GM18951 (cell line): ENCODE data around the gene TADA3.

Source experiments
- POLR2A ChIP-seq: IDR thresholded peaks from 4 replicates; pipeline ENCODE4 v1.6.1; 2011; ENCODE audit warnings: mild to moderate bottlenecking; ENCODE audit not compliant: insufficient read length, insufficient read depth; ENCODE audit errors: extremely low read depth
- in situ Hi-C: fragments of 300-500 bp; cut with MboI; formaldehyde crosslinking; loops from one replicate; pipeline ENCODE4 v1.12.0; 2022; ENCODE audit warnings: low sequenced_read_pairs, mixed read lengths, inconsistent platforms; ENCODE audit not compliant: unreplicated experiment

TADA3 gene

GRCh38 chr3:9804996-9805395 lies 12.7 kb upstream of the TADA3 start:
- in situ Hi-C loops, result no loop called here
- TF ChIP-seq POLR2A, result no peak

- in situ Hi-C loops, result no loop called here
- TF ChIP-seq POLR2A, result no peak
Measured at GRCh38 chr3:9803494-9803893, 11.2 kb upstream of the TADA3 start.

DNA sequence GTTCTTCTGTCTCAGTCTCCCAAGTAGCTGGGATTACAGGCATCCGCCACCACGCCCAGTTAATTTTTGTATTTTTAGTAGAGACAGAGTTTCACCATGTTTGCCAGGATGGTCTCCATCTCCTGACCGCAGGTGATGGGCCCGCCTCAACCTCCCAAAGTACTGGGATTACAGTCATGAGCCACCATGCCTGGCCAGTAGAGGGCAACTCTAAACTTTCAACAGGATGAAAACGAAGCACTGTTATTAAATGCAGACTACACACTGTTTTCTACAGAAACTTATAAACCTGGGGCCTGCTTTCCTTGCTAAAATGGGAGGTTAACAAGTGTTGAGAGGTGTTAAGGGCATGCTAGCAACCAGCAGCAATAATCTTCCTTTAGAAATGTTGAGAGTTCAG lies 8.3 kb upstream of the TADA3 start:
- in situ Hi-C loops, result no loop called here
- no peak for TF ChIP-seq POLR2A

DNA sequence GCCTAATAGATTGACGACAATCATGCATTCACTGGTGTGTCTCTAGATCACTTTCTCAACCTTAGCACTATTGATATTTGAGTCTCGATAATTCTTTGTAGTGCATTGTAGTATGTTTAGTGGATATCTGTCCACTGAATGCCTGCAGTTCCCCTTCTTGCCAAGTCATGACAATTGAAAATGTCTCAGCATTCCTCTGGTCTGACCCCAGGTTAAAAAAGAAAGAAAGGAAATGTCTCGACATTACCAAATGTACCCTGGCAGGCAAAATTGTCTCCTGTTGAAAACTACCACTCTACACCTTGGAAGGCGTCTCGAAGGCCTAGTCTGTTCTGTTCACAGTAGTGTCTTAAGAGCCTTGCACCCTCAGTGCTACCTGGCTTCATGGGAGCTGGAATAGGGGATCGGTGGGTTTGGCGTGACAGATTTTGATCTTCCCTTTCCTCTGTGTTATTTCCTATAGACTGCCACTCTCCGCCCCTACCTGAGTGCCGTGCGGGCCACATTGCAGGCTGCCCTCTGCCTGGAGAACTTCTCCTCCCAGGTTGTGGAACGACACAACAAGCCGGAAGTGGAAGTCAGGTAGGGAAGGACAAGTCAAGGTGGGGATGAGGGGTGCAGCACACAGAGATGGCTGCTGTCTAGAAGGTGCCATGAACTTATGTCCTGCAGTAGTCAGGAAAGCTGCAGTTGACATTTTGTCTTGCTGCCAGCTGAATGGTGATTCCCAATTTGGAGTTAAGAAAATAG lies 5.1 kb upstream of the TADA3 start:
- TF ChIP-seq POLR2A, result no peak
- in situ Hi-C loops, result no loop called here

- no peak for TF ChIP-seq POLR2A
- in situ Hi-C loops, result no loop called here
Measured at GRCh38 chr3:9795207-9795606, 2.9 kb upstream of the TADA3 start.

DNA sequence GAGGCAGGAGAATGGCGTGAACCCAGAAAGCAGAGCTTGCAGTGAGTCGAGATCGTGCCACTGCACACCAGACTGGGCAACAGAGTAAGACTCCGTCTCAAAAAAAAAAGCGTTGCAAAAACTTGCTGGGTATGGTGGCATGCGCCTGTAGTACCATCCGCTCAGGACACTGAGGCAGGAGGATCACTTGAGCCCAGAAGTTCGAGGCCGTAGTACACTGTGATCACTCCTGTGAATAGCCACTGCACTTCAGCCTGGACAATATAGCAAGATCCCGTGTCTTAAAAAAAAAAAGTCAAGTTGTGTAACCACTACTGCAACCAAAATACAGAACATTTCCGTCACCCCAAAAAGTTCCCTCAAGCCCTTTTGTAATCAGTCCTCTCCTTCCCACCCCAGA lies 2.1 kb upstream of the TADA3 start:
- peak; percentile 21 for TF ChIP-seq POLR2A
- in situ Hi-C loops, result no loop called here

DNA sequence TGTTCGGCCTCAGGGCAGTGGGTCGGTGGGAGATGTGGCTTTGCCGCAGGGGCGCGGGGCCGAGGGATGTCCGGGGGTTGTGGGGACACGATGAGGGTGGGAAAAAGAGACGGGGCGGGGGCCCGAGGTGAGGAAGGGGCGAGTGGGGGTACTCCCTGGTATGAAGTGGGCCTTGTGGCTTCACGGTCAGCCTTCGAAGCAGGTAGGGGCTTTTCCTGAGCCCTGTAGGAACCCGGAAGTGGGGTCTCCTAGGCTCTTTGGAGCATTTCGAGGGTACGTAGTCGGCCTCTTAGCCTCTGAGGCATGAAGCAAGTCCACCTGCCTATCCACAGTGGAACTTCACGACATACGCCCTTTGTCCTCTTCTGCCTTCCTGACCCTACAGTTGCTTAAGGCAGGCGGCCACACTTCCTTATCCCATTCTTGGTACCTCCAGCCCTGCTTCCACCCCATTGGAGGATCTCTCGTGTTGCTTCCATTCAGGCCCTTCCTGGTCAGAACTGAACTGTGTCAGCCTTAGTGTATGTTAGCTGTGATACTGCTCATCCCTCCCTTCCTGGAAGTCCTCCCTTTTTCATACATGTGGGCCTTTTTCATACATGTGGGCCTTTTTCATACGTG lies 998 bp upstream of the TADA3 start:
- TF ChIP-seq POLR2A, result no peak
- in situ Hi-C loops, result no loop called here

DNA sequence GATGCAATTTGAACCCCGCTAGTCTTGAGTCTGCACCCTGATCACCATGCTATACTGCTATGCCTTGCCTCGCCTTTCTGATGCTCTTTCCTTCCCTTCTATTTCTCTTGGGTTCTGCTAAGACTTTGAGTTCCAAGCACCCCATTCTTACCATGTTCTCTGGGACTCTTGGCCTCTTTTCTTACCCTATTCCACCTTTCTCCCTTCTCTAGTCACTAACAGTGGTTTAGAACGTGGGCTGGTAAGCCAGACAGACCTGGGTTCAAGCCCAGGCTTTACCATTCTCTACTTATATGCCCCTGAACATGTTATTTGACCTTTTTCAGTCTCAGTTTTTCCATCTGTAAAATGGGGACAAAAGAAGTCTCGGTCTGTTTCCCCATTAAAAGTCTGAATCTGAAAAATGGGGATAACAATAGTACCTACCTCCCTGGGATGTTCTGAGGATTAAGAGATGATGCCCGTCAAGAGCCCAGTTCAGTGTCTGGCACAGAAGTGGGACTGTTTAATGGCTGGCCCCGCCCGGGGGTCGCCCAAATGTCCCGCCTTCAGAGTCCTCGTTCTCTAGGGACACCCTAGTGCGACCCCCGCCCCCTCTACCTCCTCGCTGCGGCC lies 376 bp downstream of the TADA3 start:
- TF ChIP-seq POLR2A, result no peak
- in situ Hi-C loops, result no loop called here

DNA sequence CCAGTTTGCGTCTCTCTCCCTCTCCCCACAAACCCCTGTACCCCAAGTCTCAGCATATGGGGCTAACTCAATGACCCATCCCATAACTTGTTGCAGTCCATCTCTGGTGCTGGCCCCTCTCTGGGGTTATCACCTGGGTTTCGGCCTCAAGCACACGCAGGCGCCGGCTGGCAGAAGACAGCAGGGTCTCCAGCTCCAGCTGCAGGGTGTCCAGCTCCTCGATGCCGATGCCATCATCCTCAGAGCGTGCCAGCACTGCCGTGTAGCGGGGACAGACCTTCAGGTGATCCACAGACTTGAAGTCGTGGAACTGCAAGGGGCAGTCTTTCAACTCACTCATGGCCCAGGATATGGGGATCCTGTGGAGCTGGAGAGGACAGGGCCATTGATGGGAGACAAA lies 1.1 kb downstream of the TADA3 start:
- in situ Hi-C loops, result no loop called here
- no peak for TF ChIP-seq POLR2A

DNA sequence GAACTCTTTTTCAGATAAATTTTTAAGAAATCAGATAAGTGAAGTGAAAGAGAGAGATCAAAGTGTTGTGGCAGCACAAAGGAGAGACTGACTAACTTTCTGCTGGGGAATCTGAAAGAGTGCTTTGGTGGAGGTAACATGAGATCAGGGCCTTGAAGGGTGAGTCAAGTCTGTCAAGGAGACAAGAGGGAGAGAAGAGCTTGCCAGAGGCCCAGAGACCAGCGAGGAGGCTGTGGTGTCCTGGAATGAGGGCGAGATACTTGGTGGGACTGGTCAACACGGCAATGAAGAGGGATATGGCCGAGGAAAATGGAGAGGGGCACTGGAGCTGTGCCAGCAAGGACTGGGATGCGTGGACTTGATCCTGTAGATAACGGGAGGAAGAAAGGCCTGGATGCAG lies 4.6 kb downstream of the TADA3 start:
- no peak for TF ChIP-seq POLR2A
- in situ Hi-C loops, result no loop called here

GRCh38 chr3:9786825-9787669 lies 5.2 kb downstream of the TADA3 start:
- in situ Hi-C loops, result no loop called here
- no peak for TF ChIP-seq POLR2A

DNA sequence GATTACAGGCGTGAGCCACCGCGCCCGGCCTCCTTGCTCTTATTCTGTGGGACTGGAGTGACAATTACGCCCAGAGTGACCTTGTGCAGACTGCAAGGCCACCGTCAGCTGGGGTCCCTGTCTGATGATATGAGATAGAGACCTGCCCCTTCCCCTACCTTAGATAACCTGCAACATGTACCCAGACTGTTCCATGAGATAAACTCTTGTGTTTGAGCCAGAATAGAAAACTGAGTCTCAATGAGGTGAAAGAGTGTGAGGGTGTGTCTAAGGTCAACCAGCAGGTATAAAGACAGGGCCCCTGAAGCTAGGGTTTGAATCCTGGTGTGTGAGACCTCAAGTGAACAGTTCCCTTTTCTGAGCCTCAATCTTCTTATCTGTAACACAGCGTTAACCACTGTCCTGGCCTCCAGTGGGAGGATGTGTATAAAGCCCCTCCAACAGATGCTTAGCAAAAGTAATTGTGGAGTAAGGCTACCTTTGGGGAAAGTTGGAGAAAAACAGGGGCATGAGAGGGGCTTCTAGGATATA lies 6.0 kb downstream of the TADA3 start:
- no peak for TF ChIP-seq POLR2A
- in situ Hi-C loops, result no loop called here

DNA sequence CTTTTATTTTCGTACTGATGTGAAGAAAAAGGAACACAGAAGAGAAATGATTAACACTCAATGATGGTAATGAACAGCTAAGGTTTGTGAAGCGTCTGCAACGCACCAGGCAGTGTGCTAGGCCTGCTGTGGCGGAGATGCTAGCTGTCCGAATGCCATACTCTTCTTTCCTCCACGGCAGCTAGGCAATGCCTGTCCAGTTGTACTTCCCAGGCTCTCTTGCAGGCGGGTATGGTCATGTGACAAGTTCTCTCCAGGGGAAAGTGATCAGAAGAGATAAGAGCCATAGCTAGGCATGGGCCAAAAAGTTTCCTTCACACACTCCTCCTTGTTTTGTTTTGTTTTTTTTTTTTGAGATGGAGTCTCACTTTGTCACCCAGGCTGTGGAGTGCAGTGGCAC lies 6.7 kb downstream of the TADA3 start:
- in situ Hi-C loops, result no loop called here
- no peak for TF ChIP-seq POLR2A
